Mesenteric fat pad (tissue), 1 donor: ENCODE measurements around the gene FHL2. TPM values are rescaled to one million over a fixed set of nuclear protein-coding genes. Genes with fewer than 3 reads are reported as not detected.

Source experiments
- DNase-seq: peaks from one replicate; pipeline ENCODE4 v3.0.0-alpha.2; 2020; ENCODE audit warnings: low spot score
- long read RNA-seq: library from polyadenylated mRNA; unstranded; transcript quantifications from one replicate; pipeline ENCODE4 v2.0.0, GENCODE V29; 2020
- total RNA-seq: library from RNA; stranded (reverse); fragmentation: NEBNext Ultra II Directional; extraction: Animal tissue kit (Norgen Biotek cat#: 25700); gene quantifications from one replicate; pipeline ENCODE4 v1.2.1, GENCODE V29; 2021
- donor health status: DM: yes; HTN: yes; CAD: no.

FHL2 gene, protein sequence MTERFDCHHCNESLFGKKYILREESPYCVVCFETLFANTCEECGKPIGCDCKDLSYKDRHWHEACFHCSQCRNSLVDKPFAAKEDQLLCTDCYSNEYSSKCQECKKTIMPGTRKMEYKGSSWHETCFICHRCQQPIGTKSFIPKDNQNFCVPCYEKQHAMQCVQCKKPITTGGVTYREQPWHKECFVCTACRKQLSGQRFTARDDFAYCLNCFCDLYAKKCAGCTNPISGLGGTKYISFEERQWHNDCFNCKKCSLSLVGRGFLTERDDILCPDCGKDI
- total RNA-seq: 36.3 TPM
- long read RNA-seq, transcript FHL2-205 (6 exons, 1,531 nt): major isoform, 59 of 189 reads
- long read RNA-seq, transcript FHL2-206 (6 exons, 1,367 nt): minor isoform, 35 of 189 reads
- long read RNA-seq, transcript FHL2-201 (7 exons, 1,462 nt): minor isoform, 29 of 189 reads
- long read RNA-seq, transcript FHL2-202 (7 exons, 1,769 nt): minor isoform, 41 of 189 reads
- long read RNA-seq, partial matches to known transcripts: 5 of 189 reads
- long read RNA-seq, other reads (novel, unspliced or antisense): 17 of 189 reads

- no peak for DNase-seq
Measured at GRCh38 chr2:105398336-105399206, at the start of gene FHL2. Gene FHL2, minus strand, starts transcription at chr2:105399051. Its CDS starts 12,535 bp downstream, at chr2:105386516.

DNA sequence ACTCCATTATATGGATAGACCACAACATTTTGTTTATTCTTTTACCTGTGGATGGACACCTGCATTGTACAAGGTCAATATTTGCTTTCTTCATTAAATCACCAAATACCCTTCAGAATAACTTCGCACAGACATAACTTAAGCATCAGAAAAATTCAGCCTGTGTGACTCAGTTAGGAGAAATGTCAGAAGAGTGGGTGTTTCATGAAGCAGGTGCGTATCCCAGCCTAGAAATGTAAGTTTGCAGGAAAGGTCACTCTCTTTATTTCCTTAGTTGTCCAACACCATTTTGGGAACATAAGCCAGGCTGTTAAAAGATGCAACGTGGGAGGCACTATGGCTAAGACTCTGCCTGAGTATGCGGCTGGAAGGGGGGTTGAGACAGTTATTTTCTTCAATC is 48.6 kb upstream of the FHL2 start:
- no peak for DNase-seq

- no peak for DNase-seq
Measured at GRCh38 chr2:105446501-105446900, 47.6 kb upstream of the FHL2 start.

GRCh38 chr2:105445976-105446375 is 47.1 kb upstream of the FHL2 start:
- DNase-seq: no peak

GRCh38 chr2:105445498-105445897 is 46.6 kb upstream of the FHL2 start:
- no peak for DNase-seq

- no peak for DNase-seq
Measured at GRCh38 chr2:105443617-105444598, 45.1 kb upstream of the FHL2 start.

DNA sequence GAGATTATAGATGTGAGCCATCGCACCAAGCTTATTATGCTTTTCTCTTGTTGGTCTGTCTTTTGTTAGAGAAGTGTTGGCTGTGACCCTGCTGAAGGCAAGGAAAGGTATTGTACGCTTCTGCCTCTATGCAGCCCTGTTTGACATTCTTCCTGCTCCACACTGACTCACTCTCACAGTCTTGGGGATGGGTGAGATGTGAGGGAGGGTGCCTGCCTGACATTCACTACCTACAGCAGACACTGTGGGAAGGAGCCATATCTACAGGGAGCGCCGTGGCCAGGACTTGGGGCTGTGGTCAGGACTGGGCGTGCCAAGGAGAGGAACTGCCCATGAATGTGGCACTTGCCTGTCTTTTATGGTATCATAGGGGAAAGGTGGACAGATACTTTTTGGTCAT is 43.9 kb upstream of the FHL2 start:
- no peak for DNase-seq

DNA sequence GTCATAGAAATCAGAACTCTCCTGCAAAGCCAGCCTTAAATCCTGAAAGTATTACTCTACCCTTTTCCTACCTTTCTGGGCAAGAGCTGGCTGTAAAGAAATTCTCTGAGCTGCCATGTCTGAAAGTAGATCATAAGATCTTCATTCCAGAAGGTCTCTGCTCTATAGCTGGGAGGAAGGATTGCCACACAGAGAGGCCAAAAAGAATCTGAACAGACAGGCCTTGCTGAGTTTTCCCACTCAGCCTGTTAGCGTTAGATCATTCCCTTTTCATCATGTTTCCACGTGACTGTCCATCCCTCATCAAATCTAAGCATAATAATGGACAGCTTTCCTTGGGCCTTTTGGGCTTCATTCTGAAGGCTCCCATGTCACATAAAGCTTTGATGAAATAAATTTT is 43.2 kb upstream of the FHL2 start:
- no peak for DNase-seq

DNA sequence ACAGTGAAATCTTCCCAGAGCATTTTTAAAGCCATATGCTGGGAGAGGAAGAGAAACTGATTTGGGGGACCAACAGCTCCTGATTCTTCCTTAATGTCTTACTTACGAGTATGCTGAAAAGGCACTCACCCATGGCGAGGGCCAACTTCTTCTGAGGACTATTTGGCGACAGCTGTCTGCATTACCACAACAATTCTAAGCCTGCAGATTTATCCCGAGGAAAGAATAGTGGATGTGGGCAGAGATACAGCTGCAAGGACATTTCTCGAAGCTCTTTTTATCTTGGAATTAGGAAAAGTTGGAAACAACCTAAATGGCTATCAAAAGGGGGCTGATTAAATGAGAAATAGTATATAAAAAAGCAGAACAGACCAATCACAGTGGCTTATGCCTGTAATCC is 40.3 kb upstream of the FHL2 start:
- DNase-seq: no peak

DNA sequence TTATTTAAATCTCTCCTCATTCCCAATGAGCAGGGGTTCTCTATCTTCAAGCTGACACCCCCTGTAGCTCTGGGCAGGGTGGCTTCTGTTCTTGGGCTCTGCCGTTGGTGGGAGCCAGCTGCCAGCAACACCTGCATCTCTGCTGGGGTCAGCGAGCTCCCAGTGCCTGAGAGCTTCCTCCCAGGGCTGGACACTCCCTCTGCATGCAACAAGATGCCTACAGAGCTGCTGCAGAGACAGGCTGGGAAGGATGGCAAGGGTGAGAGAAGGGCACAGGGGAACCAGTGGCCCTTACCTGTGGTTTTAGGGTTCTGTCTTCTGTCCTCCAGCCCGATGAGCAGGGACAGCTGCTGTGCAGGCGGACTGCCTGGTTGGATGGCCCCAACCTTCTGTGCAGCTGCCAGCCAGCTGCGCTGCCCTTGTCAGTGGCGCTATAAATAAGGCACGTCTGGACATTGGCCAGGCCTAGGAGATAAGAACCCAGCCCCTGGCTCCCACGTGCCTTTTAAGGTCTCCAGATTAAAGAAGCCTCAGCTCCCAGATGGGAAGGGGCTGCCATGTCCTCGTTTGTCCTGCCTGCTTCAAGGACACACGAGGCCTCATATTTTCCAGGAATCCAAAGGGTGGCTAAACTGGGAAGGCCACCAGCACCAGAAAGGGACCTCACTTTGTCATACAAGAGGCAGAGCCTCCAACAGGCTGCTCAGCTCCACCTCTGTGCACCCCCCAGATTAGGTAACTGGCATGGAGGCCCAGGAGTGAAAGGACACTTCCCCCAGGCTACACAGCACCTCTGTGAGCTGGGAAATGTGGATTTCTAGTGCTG is 39.5 kb upstream of the FHL2 start:
- DNase-seq: no peak

DNA sequence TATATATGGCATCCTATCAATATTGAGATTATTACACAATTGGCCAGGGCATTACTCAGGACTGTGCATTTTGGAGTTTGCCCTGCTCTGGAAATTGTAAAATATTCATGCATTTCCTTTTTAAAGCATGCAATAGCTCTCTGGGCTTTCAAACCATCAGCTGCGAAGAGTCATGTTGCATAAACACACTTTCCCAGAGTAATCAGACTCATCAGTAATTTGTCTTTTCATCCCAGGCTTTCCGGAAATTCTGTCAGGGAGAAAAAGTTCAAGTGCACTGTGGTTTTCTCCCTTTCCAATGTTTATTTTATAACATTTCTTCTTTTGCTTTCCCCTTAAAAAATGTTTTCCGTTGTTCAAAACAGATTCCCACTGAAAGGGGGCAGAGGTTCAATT is 38.9 kb upstream of the FHL2 start:
- no peak for DNase-seq

DNA sequence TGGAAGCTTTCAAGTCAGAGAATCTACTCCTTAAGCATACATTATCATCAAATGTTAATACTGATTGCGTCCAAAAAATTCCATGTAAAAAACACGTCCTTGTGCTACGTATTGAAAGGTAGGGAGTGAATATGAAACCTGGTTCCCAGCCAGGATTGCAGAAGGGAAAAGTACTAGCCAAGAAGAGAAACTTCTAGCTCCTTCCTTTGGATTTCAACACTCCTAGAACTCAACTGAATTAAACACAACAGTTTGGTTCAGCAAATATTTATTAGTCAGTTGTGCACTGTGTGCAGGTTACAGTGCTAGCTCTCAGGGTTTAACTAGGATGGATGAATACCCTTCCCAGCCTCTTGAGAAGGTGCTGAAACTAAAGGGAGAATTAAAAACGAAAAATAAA is 33.9 kb upstream of the FHL2 start:
- DNase-seq: no peak

DNA sequence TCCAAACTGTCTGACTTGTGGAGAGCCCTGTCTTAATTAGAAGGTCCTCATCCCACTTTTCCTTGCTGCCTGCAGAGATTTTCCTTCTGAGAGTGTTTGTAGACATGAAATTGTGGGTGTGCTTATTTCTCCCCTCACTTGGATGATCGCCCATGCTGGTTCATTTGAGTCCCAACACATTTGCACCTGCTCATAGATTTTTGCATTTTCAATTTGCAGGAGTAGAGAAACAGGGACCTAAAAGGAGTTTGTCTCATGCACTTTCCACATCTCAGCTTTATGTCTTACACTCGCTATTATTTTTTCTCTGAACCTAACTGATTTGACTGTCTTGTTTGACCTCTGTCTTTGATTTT is 33.2 kb upstream of the FHL2 start:
- no peak for DNase-seq

- no peak for DNase-seq
Measured at GRCh38 chr2:105431367-105432043, 32.7 kb upstream of the FHL2 start.

DNA sequence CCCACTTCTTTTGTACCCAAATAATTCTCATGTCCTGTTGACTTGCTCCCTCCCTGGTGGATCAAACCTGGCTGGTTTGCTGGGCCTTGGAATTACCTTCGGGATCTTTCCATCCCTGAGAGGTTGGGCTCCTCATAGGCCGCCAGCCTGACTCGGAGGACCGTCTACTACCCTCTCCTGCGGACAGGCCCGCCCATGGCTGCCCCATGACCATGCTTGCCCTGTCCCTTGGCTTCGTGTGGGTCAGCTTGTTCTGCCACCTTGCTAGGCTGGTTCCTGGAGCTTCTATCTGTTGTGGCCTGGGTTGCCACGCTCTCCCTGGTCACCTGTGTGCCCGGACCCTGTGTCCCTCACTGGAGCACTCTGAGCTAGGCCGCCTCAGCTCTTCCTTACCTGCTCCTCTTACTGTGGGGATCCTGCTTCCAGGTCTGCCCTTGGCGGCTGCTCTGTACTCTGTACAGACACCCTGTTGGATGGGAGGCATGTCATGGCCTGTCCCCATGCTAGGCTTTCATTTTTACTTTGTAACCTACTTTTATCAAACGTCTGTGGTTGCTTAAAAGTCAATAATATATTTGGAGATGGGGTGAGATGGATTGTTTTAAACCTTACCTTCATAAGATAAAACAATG is 29.7 kb upstream of the FHL2 start:
- no peak for DNase-seq

DNA sequence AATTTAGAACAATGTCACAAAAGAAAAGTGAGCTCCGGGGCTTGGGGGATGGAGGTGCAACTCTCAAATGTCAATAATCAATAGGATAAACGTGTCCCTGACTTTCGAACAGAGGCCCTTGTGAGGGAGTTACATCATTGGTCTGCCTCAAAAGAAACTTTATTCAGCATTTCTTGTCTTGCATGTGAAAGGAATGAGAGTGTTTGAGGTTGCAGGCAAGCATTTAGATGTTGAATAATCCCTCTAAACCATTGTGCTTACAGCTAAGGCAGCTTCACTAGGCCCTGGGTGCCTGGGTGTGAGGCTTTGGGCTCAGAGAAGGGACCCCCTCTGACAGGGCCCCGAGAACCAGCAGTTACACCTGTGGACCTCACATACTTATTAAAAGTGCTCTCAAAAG is 28.6 kb upstream of the FHL2 start:
- no peak for DNase-seq

GRCh38 chr2:105426626-105427292 is 27.9 kb upstream of the FHL2 start:
- DNase-seq: no peak

GRCh38 chr2:105425936-105426625 is 27.2 kb upstream of the FHL2 start:
- DNase-seq: no peak
